Spleen (tissue), 7 donors: ENCODE data around the gene HDAC4.

Experiments
- CTCF ChIP-seq, 11 experiments: fragments of 200-600 bp in 7 of 11; fragments of 450-650 bp in 4 of 11; sonication (generic) in 4 of 11; IDR thresholded peaks in 8 of 11; conservative IDR thresholded peaks in 3 of 11; 1 replicate in 7 of 11; 2 replicates in 4 of 11; pipeline versions ENCODE4 v1.4.0 to v1.8.0; 2016 to 2021; ENCODE audit warnings: antibody characterized with exemption in 11 of 11, inconsistent platforms in 4 of 11, mild to moderate bottlenecking in 1 of 11
- POLR2A ChIP-seq, 3 donors: fragments of 450-650 bp; IDR thresholded peaks; one replicate each; pipeline ENCODE4 v1.5.1; 2017; ENCODE audit warnings: antibody characterized with exemption in 3 of 3, mild to moderate bottlenecking in 1 of 3
- POLR2AphosphoS5 ChIP-seq, 3 donors: sonication (generic); formaldehyde crosslinking; IDR thresholded peaks; one replicate each; pipeline ENCODE4 v1.5.1; 2017; ENCODE audit warnings: antibody characterized with exemption in 3 of 3
- donor health status: DM: no; HTN: no; CAD: no; lungs with moderate emphysema.
- donor health status: DM: no; HTN: no; CAD: no.
- donor health status: DM: no; HTN: no; CAD: no.

GRCh38 chr2:239444626-239445577, 44.1 kb upstream of the HDAC4 start:
- TF ChIP-seq POLR2AphosphoS5 (IDR thresholded peaks at IDR 0.05) (no peak), CTCF (IDR thresholded peaks at IDR 0.05 in 8 of 11, conservative IDR thresholded peaks at IDR 0.05 in 3 of 11) (no peak), POLR2A (IDR thresholded peaks at IDR 0.05) (no peak)
